NCI-H2107 treated with DMSO at 0.1 percent for 48 hours (cell line): Measurements from ENCODE around the gene ASMT.
"Not testable (repeated sequence)": the region's sequence is repeated elsewhere in the genome, so short reads cannot be mapped to it uniquely, and the experiment has no call there.

Experiments
- DNase-seq: peaks from one replicate; lab custom pipeline; 2025; ENCODE audit not compliant: unreplicated experiment; lab: John Stamatoyannopoulos, UW

The ASMT gene

GRCh38 chrX:1597345-1598020, 17.4 kb upstream of the ASMT start:
- no peak for DNase-seq

- DNase-seq: no peak
These were observed 16.6 kb upstream of the ASMT start for GRCh38 chrX:1598021-1598875.

- no peak for DNase-seq
These were observed 15.7 kb upstream of the ASMT start for GRCh38 chrX:1598876-1599790.

- no peak for DNase-seq
These were observed 15.0 kb upstream of the ASMT start for GRCh38 chrX:1599791-1600405.

GRCh38 chrX:1600406-1601050, 14.3 kb upstream of the ASMT start:
- DNase-seq: no peak

- DNase-seq: no peak
These were observed 13.7 kb upstream of the ASMT start for GRCh38 chrX:1601051-1601767.

- DNase-seq: no peak
These were observed 13.1 kb upstream of the ASMT start for GRCh38 chrX:1601768-1602085.

- no peak for DNase-seq
These were observed 12.6 kb upstream of the ASMT start for GRCh38 chrX:1602299-1602698.

- DNase-seq: no peak
These were observed 8.4 kb upstream of the ASMT start for GRCh38 chrX:1606496-1606895.

GRCh38 chrX:1609311-1609710, 5.5 kb upstream of the ASMT start:
- no peak for DNase-seq

GRCh38 chrX:1609762-1610161, 5.1 kb upstream of the ASMT start:
- no peak for DNase-seq

GRCh38 chrX:1610166-1610565, 4.7 kb upstream of the ASMT start:
- no peak for DNase-seq

GRCh38 chrX:1610736-1611135, 4.1 kb upstream of the ASMT start:
- no peak for DNase-seq

GRCh38 chrX:1612641-1613286, 2.1 kb upstream of the ASMT start:
- no peak for DNase-seq

GRCh38 chrX:1618689-1619088, 3.8 kb downstream of the ASMT start:
- DNase-seq: no peak

GRCh38 chrX:1623691-1624090, 8.8 kb downstream of the ASMT start:
- DNase-seq: no peak

- DNase-seq: not testable (repeated sequence)
These were observed 9.4 kb downstream of the ASMT start for GRCh38 chrX:1624158-1624860.

GRCh38 chrX:1624861-1625215, 10.0 kb downstream of the ASMT start:
- DNase-seq: not testable (repeated sequence)

- DNase-seq: no peak
These were observed 14.4 kb downstream of the ASMT start for GRCh38 chrX:1629244-1629643.
